PC-9 (cell line): ENCODE results near the gene MICAL2.

ENCODE experiments used
- CTCF ChIP-seq: fragments of 200-600 bp; sonication (generic); conservative IDR thresholded peaks from 2 replicates; pipeline ENCODE4 v1.6.1; 2017; ENCODE audit warnings: mixed run types, antibody characterized with exemption, mild to moderate bottlenecking, moderate library complexity
- EZH2 ChIP-seq: fragments of 200-600 bp; sonication (generic); IDR thresholded peaks from 2 replicates; pipeline ENCODE4 v1.8.0; 2017; ENCODE audit warnings: antibody characterized with exemption, low read depth

- TF ChIP-seq CTCF (no peak), EZH2 (no peak)
Observed at GRCh38 chr11:12090761-12091258, 19.6 kb upstream of the MICAL2 start.
